Neural cell (in vitro differentiated cells): Measurements from ENCODE around the gene GEMIN5. TPM values are rescaled to one million over a fixed set of nuclear protein-coding genes. Genes with fewer than 3 reads are reported as not detected.

ENCODE experiments used
- H2AFZ ChIP-seq: fragments of 200-600, 300-800 bp; sonication (generic), shearing (Covaris generic); 2 replicates; pipeline ENCODE4 v1.6.0; 2014; ENCODE audit warnings: low read depth, mild to moderate bottlenecking, antibody characterized with exemption, low read length, moderate library complexity
- H3F3A ChIP-seq: fragments of 200-600 bp; shearing (Covaris generic); 2 replicates; pipeline ENCODE4 v1.6.1; 2016; ENCODE audit warnings: mild to moderate bottlenecking, moderate library complexity, mixed read lengths, antibody characterized with exemption, low read length; ENCODE audit not compliant: insufficient read depth, poor library complexity, severe bottlenecking
- H3K27ac ChIP-seq: fragments of 200-600, 300-800 bp; sonication (generic), shearing (Covaris generic); 2 replicates; pipeline ENCODE4 v1.5.1; 2014; ENCODE audit warnings: mild to moderate bottlenecking, low read length, moderate library complexity
- H3K27me3 ChIP-seq: fragments of 300-800, 200-600 bp; sonication (generic), shearing (Covaris generic); 2 replicates; pipeline ENCODE4 v1.6.0; 2014; ENCODE audit warnings: mild to moderate bottlenecking, low read depth, low read length, moderate library complexity; ENCODE audit not compliant: insufficient read depth
- H3K36me3 ChIP-seq: fragments of 300-800, 200-600 bp; sonication (generic), shearing (Covaris generic); 2 replicates; pipeline ENCODE4 v1.5.1; 2014; ENCODE audit warnings: mild to moderate bottlenecking, antibody characterized with exemption, low read length, moderate library complexity; ENCODE audit not compliant: insufficient read depth
- H3K4me2 ChIP-seq: fragments of 300-800, 200-600 bp; sonication (generic), shearing (Covaris generic); 2 replicates; pipeline ENCODE4 v1.6.0; 2014; ENCODE audit warnings: mild to moderate bottlenecking, low read length
- H3K4me3 ChIP-seq: fragments of 300-800, 200-600 bp; sonication (generic), shearing (Covaris generic); 2 replicates; pipeline ENCODE4 v1.5.1; 2014; ENCODE audit warnings: mild to moderate bottlenecking, low read length, moderate library complexity
- H3K79me2 ChIP-seq: fragments of 200-600 bp; shearing (Covaris generic); replicated peaks from 2 replicates; pipeline ENCODE4 v1.6.0; 2014; ENCODE audit warnings: mild to moderate bottlenecking, low read length, moderate library complexity; ENCODE audit not compliant: insufficient read depth
- H3K9ac ChIP-seq: fragments of 300-800, 200-600 bp; sonication (generic), shearing (Covaris generic); 2 replicates; pipeline ENCODE4 v1.6.1; 2016; ENCODE audit warnings: mild to moderate bottlenecking, low read length, mixed read lengths
- H3K9me2 ChIP-seq: fragments of 200-600 bp; shearing (Covaris generic); 2 replicates; pipeline ENCODE4 v1.6.1; 2016; ENCODE audit warnings: mild to moderate bottlenecking, low read length, mixed read lengths; ENCODE audit not compliant: insufficient read depth
- H3K9me3 ChIP-seq: fragments of 200-600, 300-800 bp; sonication (generic), shearing (Covaris generic); 2 replicates; pipeline ENCODE4 v1.6.1; 2016; ENCODE audit warnings: mild to moderate bottlenecking, mixed run types, low read length, moderate library complexity, mixed read lengths
- H4K20me1 ChIP-seq: fragments of 200-600 bp; shearing (Covaris generic); 2 replicates; pipeline ENCODE4 v1.6.1; 2016; ENCODE audit warnings: mild to moderate bottlenecking, mixed run types; ENCODE audit not compliant: insufficient read depth
- CTCF ChIP-seq: fragments of 450-650 bp; IDR thresholded peaks from 2 replicates; pipeline ENCODE4 v1.5.1; 2014; ENCODE audit warnings: antibody characterized with exemption, mild to moderate bottlenecking, moderate library complexity; ENCODE audit not compliant: poor library complexity, severe bottlenecking
- EP300 ChIP-seq: fragments of 450-650 bp; conservative IDR thresholded peaks from 2 replicates; pipeline ENCODE4 v1.6.1; 2014; ENCODE audit warnings: antibody characterized with exemption, mild to moderate bottlenecking, moderate library complexity; ENCODE audit not compliant: poor library complexity, severe bottlenecking
- EZH2 ChIP-seq: fragments of 200-600, 300-800 bp; shearing (Covaris generic), sonication (generic); IDR thresholded peaks from 2 replicates; pipeline ENCODE4 v1.6.1; 2014; ENCODE audit warnings: antibody characterized with exemption, low read length, borderline replicate concordance, mild to moderate bottlenecking; ENCODE audit not compliant: insufficient read depth, poor library complexity, severe bottlenecking
- MXI1 ChIP-seq: fragments of 450-650 bp; conservative IDR thresholded peaks from 2 replicates; pipeline ENCODE4 v1.6.1; 2014; ENCODE audit warnings: antibody characterized with exemption, mild to moderate bottlenecking; ENCODE audit not compliant: poor library complexity, severe bottlenecking
- POLR2AphosphoS5 ChIP-seq: IDR thresholded peaks from 2 replicates; pipeline ENCODE4 v1.6.1; 2012
- RAD21 ChIP-seq: fragments of 450-650 bp; conservative IDR thresholded peaks from 2 replicates; pipeline ENCODE4 v1.6.1; 2014; ENCODE audit warnings: antibody characterized with exemption, mild to moderate bottlenecking, moderate library complexity
- REST ChIP-seq: IDR thresholded peaks from 2 replicates; pipeline ENCODE4 v1.6.1; 2012; ENCODE audit warnings: borderline replicate concordance
- SMC3 ChIP-seq: fragments of 450-650 bp; conservative IDR thresholded peaks from 2 replicates; pipeline ENCODE4 v1.6.1; 2014; ENCODE audit warnings: antibody characterized with exemption, mild to moderate bottlenecking, moderate library complexity; ENCODE audit not compliant: poor library complexity
- TAF1 ChIP-seq: IDR thresholded peaks from 2 replicates; pipeline ENCODE4 v1.6.1; 2012; ENCODE audit warnings: low read depth
- polyA plus RNA-seq: library from polyadenylated mRNA; depleted of rRNA; stranded (reverse); fragments of >200 nt; gene quantifications from 2 replicates; pipeline ENCODE4 v1.2.3, GENCODE V29; 2014

Gene GEMIN5
- polyA plus RNA-seq, 1 donor from 2014 or later = 13.0 TPM

- no peaks in the 10 kb centered on the region for H3K9me2 ChIP-seq
- no peaks in the 10 kb centered on the region for H3K79me2 ChIP-seq
- H3K9ac ChIP-seq = no peak overlapping the region
- H3K36me3 ChIP-seq = no peaks in the 10 kb centered on the region
- no peak overlapping the region for H3K27ac ChIP-seq
- no peak for TF ChIP-seq EZH2
- TF ChIP-seq SMC3 = no peak
- no peak for TF ChIP-seq RAD21
- TF ChIP-seq EP300 = no peak
- TF ChIP-seq MXI1 = no peak
- no peak for TF ChIP-seq CTCF
- TF ChIP-seq REST = no peak
- no peak for TF ChIP-seq POLR2AphosphoS5
- no peak for TF ChIP-seq TAF1
- no peaks in the 10 kb centered on the region for H3K9me3 ChIP-seq
- H3F3A ChIP-seq = no peaks in the 10 kb centered on the region
- H3K27me3 ChIP-seq = no peaks in the 10 kb centered on the region
- H2AFZ ChIP-seq = no peak overlapping the region
- H3K4me3 ChIP-seq = no peak overlapping the region
- H3K4me2 ChIP-seq = no peak overlapping the region
- no peaks in the 10 kb centered on the region for H4K20me1 ChIP-seq
These were observed 18.7 kb upstream of the GEMIN5 start for GRCh38 chr5:154956712-154957111.

- Histone ChIP-seq H3K9me2 (no peaks in the 10 kb centered on the region), H3K36me3 (no peaks in the 10 kb centered on the region), H3K27me3 (no peaks in the 10 kb centered on the region), H3K4me3 (no peak overlapping the region), H2AFZ (no peak overlapping the region), H3K9me3 (no peaks in the 10 kb centered on the region), H3F3A (no peaks in the 10 kb centered on the region), H3K9ac (no peak overlapping the region), H3K79me2 (peaks cover 21% of the 10 kb centered on the region), H3K27ac (no peak overlapping the region), H4K20me1 (no peaks in the 10 kb centered on the region), H3K4me2 (no peak overlapping the region)
- TF ChIP-seq POLR2AphosphoS5 (no peak), MXI1 (no peak), EZH2 (no peak), CTCF (no peak), TAF1 (no peak), REST (no peak), SMC3 (no peak), EP300 (no peak), RAD21 (no peak)
These were observed 11.8 kb upstream of the GEMIN5 start for GRCh38 chr5:154949781-154950180.
